ENCODE data around the gene FAM171A1. TPM values are rescaled to one million over a fixed set of nuclear protein-coding genes. Genes with fewer than 3 reads are reported as not detected.

The FAM171A1 gene
- total RNA-seq, 2 donors from 2014 or later = 50.9 to 65.8 TPM

- H3K4me3 ChIP-seq = no peak overlapping the region
- intact Hi-C loops (cut with DNase I) = no loop called here
- H3K9me3 ChIP-seq = no peaks in the 10 kb centered on the region
- no peaks in the 10 kb centered on the region for H3K36me3 ChIP-seq
- no peak overlapping the region for H3K27ac ChIP-seq
- no peak overlapping the region for H3K9ac ChIP-seq (ENCODE audit: low read depth in 2 of 2, low read length in 2 of 2)
- no peaks in the 10 kb centered on the region for H3K27me3 ChIP-seq
- no peak for DNase-seq
- TF ChIP-seq CTCF (IDR thresholded peaks at IDR 0.05) = no peak
- H3K4me1 ChIP-seq = no peaks in the 10 kb centered on the region
These were observed 116.9 kb downstream of the FAM171A1 start for GRCh38 chr10:15253951-15254807.

GRCh38 chr10:15252396-15252795 lies 118.7 kb downstream of the FAM171A1 start:
- no peak overlapping the region for H3K27ac ChIP-seq
- no peak overlapping the region for H3K9ac ChIP-seq (ENCODE audit: low read depth in 2 of 2, low read length in 2 of 2)
- TF ChIP-seq CTCF (IDR thresholded peaks at IDR 0.05) = no peak
- no peak for DNase-seq
- intact Hi-C loops (cut with DNase I) = no loop called here
- H3K36me3 ChIP-seq = no peaks in the 10 kb centered on the region
- H3K4me1 ChIP-seq = no peaks in the 10 kb centered on the region
- H3K27me3 ChIP-seq = no peaks in the 10 kb centered on the region
- no peak overlapping the region for H3K4me3 ChIP-seq
- no peaks in the 10 kb centered on the region for H3K9me3 ChIP-seq

- Histone ChIP-seq H3K36me3 (no peaks in the 10 kb centered on the region), H3K4me1 (no peaks in the 10 kb centered on the region), H3K9me3 (no peaks in the 10 kb centered on the region), H3K9ac (ENCODE audit: low read depth in 2 of 2, low read length in 2 of 2) (no peak overlapping the region), H3K4me3 (no peak overlapping the region), H3K27me3 (no peaks in the 10 kb centered on the region), H3K27ac (no peak overlapping the region)
- intact Hi-C loops (cut with DNase I) = no loop called here
- no peak for TF ChIP-seq CTCF (IDR thresholded peaks at IDR 0.05)
- DNase-seq = no peak
These were observed 119.2 kb downstream of the FAM171A1 start for GRCh38 chr10:15251791-15252380.

GRCh38 chr10:15245530-15245929 lies 125.6 kb downstream of the FAM171A1 start:
- H3K36me3 ChIP-seq = no peaks in the 10 kb centered on the region
- intact Hi-C loops (cut with DNase I) = no loop called here
- no peak for DNase-seq
- H3K4me3 ChIP-seq = no peak overlapping the region
- H3K9me3 ChIP-seq = no peaks in the 10 kb centered on the region
- no peak overlapping the region for H3K27ac ChIP-seq
- H3K4me1 ChIP-seq = no peaks in the 10 kb centered on the region
- TF ChIP-seq CTCF (IDR thresholded peaks at IDR 0.05) = no peak
- no peaks in the 10 kb centered on the region for H3K27me3 ChIP-seq
- no peak overlapping the region for H3K9ac ChIP-seq (ENCODE audit: low read depth in 2 of 2, low read length in 2 of 2)

- DNase-seq = no peak
- intact Hi-C loops (cut with DNase I) = no loop called here
- Histone ChIP-seq H3K4me1 (no peaks in the 10 kb centered on the region), H3K36me3 (no peaks in the 10 kb centered on the region), H3K9me3 (no peaks in the 10 kb centered on the region), H3K27ac (no peak overlapping the region), H3K9ac (ENCODE audit: low read depth in 2 of 2, low read length in 2 of 2) (no peak overlapping the region), H3K4me3 (no peak overlapping the region), H3K27me3 (no peaks in the 10 kb centered on the region)
- no peak for TF ChIP-seq CTCF (IDR thresholded peaks at IDR 0.05)
These were observed 126.4 kb downstream of the FAM171A1 start for GRCh38 chr10:15244635-15245197.

Measured in colonic mucosa (tissue), 4 donors.